HepG2 (cell line): Measurements from ENCODE around the gene AHCYL1. TPM values are rescaled to one million over a fixed set of nuclear protein-coding genes. Genes with fewer than 3 reads are reported as not detected.

Experiments
- ATAC-seq: fragments of 200-7000 bp; cut with Tn5 transposase; 3 replicates; pipeline ENCODE4 v1.9.1; 2020; ENCODE audit warnings: mild to moderate bottlenecking, moderate library complexity
- BruUV-seq: library from RNA; stranded (reverse); fragments of 400-500 nt; replicated peaks from 2 replicates; lab custom pipeline; 2021; lab: Mats Ljungman, UMichigan
- CTCF ChIA-PET: fragments of 300-600 bp; formaldehyde crosslinking; extraction: SDS; loops from one replicate; lab custom pipeline; 2021; ENCODE audit warnings: low total read pairs, inconsistent platforms, low intra/inter-chr PET ratio; lab: Yijun Ruan, JAX
- POLR2A ChIA-PET: fragments of 350-600 bp; sonication (Branson Sonifier 250); formaldehyde crosslinking; loops from one replicate; lab custom pipeline; 2020; ENCODE audit warnings: antibody characterized with exemption, inconsistent platforms; lab: Yijun Ruan, JAX
- DNase-seq: peaks from one replicate; pipeline ENCODE4 v3.0.0-alpha.2; 2015; ENCODE audit warnings: low spot score
- FAIRE-seq: peaks from 3 replicates; lab custom pipeline; 2011; peaks lifted over from hg19 to GRCh38; lab: Jason Lieb, UNC
- H2AFZ ChIP-seq: one replicate; pipeline ENCODE4 v1.6.1; 2011; ENCODE audit warnings: low read length, inconsistent platforms
- H3K27ac ChIP-seq: fragments of 300-600 bp; 3 replicates; pipeline ENCODE4 v1.8.0; 2011; ENCODE audit warnings: mixed run types, mild to moderate bottlenecking, mixed read lengths, low read length, inconsistent platforms; ENCODE audit not compliant: insufficient read depth; ENCODE audit errors: extremely low read length
- H3K27me3 ChIP-seq, 2 experiments: fragments of 200-600 bp in 1 of 2; 2 replicates in 1 of 2; 3 replicates in 1 of 2; pipeline versions ENCODE4 v1.6.0 to v1.8.0; 2011; ENCODE audit warnings: low read length in 2 of 2, mild to moderate bottlenecking in 2 of 2, moderate library complexity in 2 of 2, inconsistent platforms in 1 of 2; ENCODE audit not compliant: insufficient read depth in 2 of 2, control insufficient read depth in 1 of 2
- H3K36me3 ChIP-seq, 2 experiments: fragments of 200-600 bp in 1 of 2; replicated peaks in 1 of 2; 2 replicates in 1 of 2; 3 replicates in 1 of 2; pipeline versions ENCODE4 v1.5.1 to v1.8.0; 2011; ENCODE audit warnings: low read length in 2 of 2, inconsistent platforms in 1 of 2; ENCODE audit not compliant: insufficient read depth in 2 of 2, control insufficient read depth in 1 of 2
- H3K4me1 ChIP-seq: 2 replicates; pipeline ENCODE4 v1.5.1; 2012; ENCODE audit warnings: low read length, inconsistent platforms; ENCODE audit not compliant: insufficient read depth
- H3K4me2 ChIP-seq: 2 replicates; pipeline ENCODE4 v1.6.0; 2011; ENCODE audit warnings: low read depth, low read length, inconsistent platforms
- H3K4me3 ChIP-seq, 3 experiments: fragments of 200-600 bp in 1 of 3; sonication (generic), shearing (Covaris generic) in 1 of 3; replicated peaks in 1 of 3; 2 replicates each; pipeline ENCODE4 v1.5.1; 2011 to 2016; ENCODE audit warnings: low read length in 3 of 3, inconsistent platforms in 2 of 3, low read depth in 2 of 3, mild to moderate bottlenecking in 2 of 3, control low read depth in 1 of 3, mixed read lengths in 1 of 3; ENCODE audit not compliant: insufficient read depth in 1 of 3
- H3K79me2 ChIP-seq: one replicate; pipeline ENCODE4 v1.6.1; 2011; ENCODE audit warnings: low read length, inconsistent platforms; ENCODE audit not compliant: insufficient read depth
- H3K9ac ChIP-seq: 2 replicates; pipeline ENCODE4 v1.6.0; 2011; ENCODE audit warnings: mild to moderate bottlenecking, low read depth, low read length, inconsistent platforms; ENCODE audit not compliant: insufficient read depth
- H3K9me3 ChIP-seq: 2 replicates; pipeline ENCODE4 v1.5.1; 2012; ENCODE audit warnings: mild to moderate bottlenecking, low read length
- H4K20me1 ChIP-seq: 2 replicates; pipeline ENCODE4 v1.6.0; 2011; ENCODE audit warnings: inconsistent platforms, mild to moderate bottlenecking, low read length, moderate library complexity; ENCODE audit not compliant: insufficient read depth
- BCLAF1 ChIP-seq: fragments of 450-650 bp; IDR thresholded peaks from 2 replicates; pipeline ENCODE4 v1.6.1; 2017; ENCODE audit warnings: mild to moderate bottlenecking
- POLR2AphosphoS5 ChIP-seq: IDR thresholded peaks from 2 replicates; pipeline ENCODE4 v1.6.1; 2012; ENCODE audit warnings: low read depth, low read length
- RFXANK ChIP-seq: IDR thresholded peaks from 2 replicates; pipeline ENCODE4 v1.6.1; 2016
- SNAPC2 ChIP-seq: sonication (generic); formaldehyde crosslinking; IDR thresholded peaks from 2 replicates; pipeline ENCODE4 v1.8.1; 2022; ENCODE audit warnings: mild to moderate bottlenecking, missing genetic modification reagents
- WIZ ChIP-seq: sonication (generic); formaldehyde crosslinking; IDR thresholded peaks from 2 replicates; pipeline ENCODE4 v1.5.1; 2020; ENCODE audit warnings: mild to moderate bottlenecking, missing genetic modification reagents
- ZNF121 ChIP-seq: sonication (generic); formaldehyde crosslinking; IDR thresholded peaks from 2 replicates; pipeline ENCODE4 v1.5.0; 2020; ENCODE audit warnings: mild to moderate bottlenecking, missing genetic modification reagents
- WGBS: methylation state at CpG from one replicate; pipeline ENCODE4 v1.1.6; 2017; ENCODE audit warnings: low lambda C conversion rate; 5-methylcytosine and 5-hydroxymethylcytosine counted together
- in situ Hi-C: cut with HindIII; loops from 2 replicates; pipeline ENCODE4 v1.10.0; 2017; ENCODE audit warnings: low pct_unique_long_range_greater_than_20kb; ENCODE audit not compliant: extremely low pct_ligation_motif_present
- intact Hi-C: fragments of 100-400 bp; cut with micrococcal nuclease; formaldehyde crosslinking; loops from one replicate; pipeline ENCODE4 v1.10.0; 2022; ENCODE audit not compliant: unreplicated experiment
- polyA plus RNA-seq, 8 experiments: library from polyadenylated mRNA; depleted of rRNA in 3 of 8; stranded (reverse) in 7 of 8; unstranded in 1 of 8; fragments of >200 nt; fragmentation: Illumina TruSeq in 4 of 8; extraction: Trizol in 4 of 8; gene quantifications; 2 replicates each; pipeline versions ENCODE4 v1.2.1 to v1.2.3, GENCODE V29; 2011 to 2016; ENCODE audit warnings: low read depth in 4 of 8, missing spikeins in 1 of 8, mixed read lengths in 1 of 8; ENCODE audit not compliant: insufficient read depth in 1 of 8
- total RNA-seq, 5 experiments: library from RNA; depleted of rRNA; stranded (reverse); fragments of >200 nt; fragmentation: Illumina TruSeq; extraction: Trizol; gene quantifications; 2 replicates each; pipeline ENCODE4 v1.2.3, GENCODE V29; 2016; ENCODE audit warnings: low read depth in 1 of 5

AHCYL1 gene
- total and polyA plus RNA-seq, 2 of the 13 experiments (the other 11 are each of a cell fraction or from before 2014, with no cell fraction given): 40.9 to 76.3 TPM

GRCh38 chr1:110002695-110003094, 18.1 kb downstream of the AHCYL1 start:
- ChIA-PET CTCF (no interaction called here), POLR2A (no interaction called here)
- H2AFZ ChIP-seq: no peak overlapping the region
- TF ChIP-seq WIZ (CRISPR knock-in tag) (no peak), BCLAF1 (no peak), RFXANK (CRISPR knock-in tag) (no peak), POLR2AphosphoS5 (no peak), ZNF121 (CRISPR knock-in tag) (no peak), SNAPC2 (CRISPR knock-in tag) (no peak)
- H4K20me1 ChIP-seq: peaks cover 1% of the 10 kb centered on the region; the same call in 1 of the 2 replicates
- no peaks in the 10 kb centered on the region for H3K27me3 ChIP-seq
- peak overlapping the region; percentile 55 for H3K27ac ChIP-seq
- no peaks in the 10 kb centered on the region for H3K9me3 ChIP-seq
- H3K4me3 ChIP-seq: no peak overlapping the region
- intact Hi-C loops (no loop called here), in situ Hi-C loops (no loop called here)
- BruUV-seq: no TSS peak
- peaks cover 38% of the 10 kb centered on the region for H3K4me1 ChIP-seq
- H3K79me2 ChIP-seq: peaks cover 37% of the 10 kb centered on the region
- H3K36me3 ChIP-seq: no peaks in the 10 kb centered on the region
- FAIRE-seq (no peak), ATAC-seq (no peak), DNase-seq (no peak)
- WGBS: 97% methylated on average over 1 of the region's 1 CpG
- no peak overlapping the region for H3K9ac ChIP-seq
- H3K4me2 ChIP-seq: no peak overlapping the region
